CD4-positive, alpha-beta T cell (primary cell): ENCODE results near the gene CARD6. TPM values are rescaled to one million over a fixed set of nuclear protein-coding genes. Genes with fewer than 3 reads are reported as not detected.
"Not testable (repeated sequence)": the region's sequence is repeated elsewhere in the genome, so short reads cannot be mapped to it uniquely, and the experiment has no call there.

Experiments used
- ATAC-seq: fragments of 200-7000 bp; cut with Tn5 transposase; one replicate; pipeline ENCODE4 v1.10.0; 2022; ENCODE audit warnings: mild to moderate bottlenecking; ENCODE audit not compliant: poor library complexity
- CTCF ChIA-PET: fragments of 350-600 bp; sonication (Branson Sonifier 250); formaldehyde crosslinking; loops from one replicate; lab custom pipeline; 2021; ENCODE audit warnings: antibody characterized with exemption, inconsistent platforms; lab: Charles Lee
- POLR2A ChIA-PET: fragments of 350-600 bp; sonication (Branson Sonifier 250); formaldehyde crosslinking; loops from one replicate; lab custom pipeline; 2021; ENCODE audit warnings: antibody characterized with exemption, inconsistent platforms; lab: Charles Lee
- DNase-seq, 14 experiments: peaks; one replicate each; pipeline ENCODE4 v3.0.0-alpha.2; 2013 to 2020; ENCODE audit warnings: mixed read lengths in 2 of 14
- H3K27ac ChIP-seq, 2 donors: one replicate each; pipeline versions ENCODE4 v1.5.1 to v1.7.0; 2013; ENCODE audit warnings: low read length in 2 of 2, low read depth in 1 of 2, mild to moderate bottlenecking in 1 of 2
- H3K27me3 ChIP-seq, 2 experiments: 1 replicate in 1 of 2; 2 replicates in 1 of 2; pipeline versions ENCODE4 v1.6.1 to v1.7.0; 2013; ENCODE audit warnings: low read length in 2 of 2, control low read depth in 1 of 2, mild to moderate bottlenecking in 1 of 2, moderate library complexity in 1 of 2; ENCODE audit not compliant: insufficient read depth in 2 of 2, control insufficient read depth in 1 of 2
- H3K36me3 ChIP-seq: one replicate; pipeline ENCODE4 v1.6.1; 2013; ENCODE audit warnings: low read length, control low read depth; ENCODE audit not compliant: insufficient read depth
- H3K4me1 ChIP-seq: one replicate; pipeline ENCODE4 v1.6.1; 2013; ENCODE audit warnings: low read length, control low read depth; ENCODE audit not compliant: insufficient read depth
- H3K4me3 ChIP-seq: one replicate; pipeline ENCODE4 v1.5.1; 2013; ENCODE audit warnings: mild to moderate bottlenecking, low read length, moderate library complexity
- H3K9me3 ChIP-seq, 2 experiments: 1 replicate in 1 of 2; 2 replicates in 1 of 2; pipeline versions ENCODE4 v1.6.1 to v1.7.0; 2013; ENCODE audit warnings: low read length in 2 of 2, mild to moderate bottlenecking in 2 of 2, control low read depth in 1 of 2, moderate library complexity in 1 of 2; ENCODE audit not compliant: control insufficient read depth in 1 of 2, insufficient read depth in 1 of 2
- H3K27ac Mint-ChIP-seq: one replicate; pipeline ENCODE4 v1.8.0; 2020; ENCODE audit warnings: mixed read lengths
- H3K27me3 Mint-ChIP-seq: one replicate; pipeline ENCODE4 v1.8.0; 2021; ENCODE audit warnings: mixed read lengths
- H3K36me3 Mint-ChIP-seq: one replicate; pipeline ENCODE4 v1.8.0; 2021; ENCODE audit warnings: low read depth, mixed read lengths
- H3K4me1 Mint-ChIP-seq: one replicate; pipeline ENCODE4 v1.8.0; 2021; ENCODE audit warnings: low read depth, mixed read lengths
- H3K4me3 Mint-ChIP-seq: one replicate; pipeline ENCODE4 v1.8.0; 2020; ENCODE audit warnings: mild to moderate bottlenecking, mixed read lengths
- H3K9me3 Mint-ChIP-seq: one replicate; pipeline ENCODE4 v1.8.0; 2020; ENCODE audit warnings: mixed read lengths
- CTCF ChIP-seq: fragments of 200-600 bp; IDR thresholded peaks from one replicate; pipeline ENCODE4 v1.8.0; 2022; ENCODE audit warnings: antibody characterized with exemption, mild to moderate bottlenecking
- intact Hi-C, 2 experiments: fragments of 100-400 bp; cut with DNase I in 1 of 2; cut with micrococcal nuclease in 1 of 2; formaldehyde crosslinking; loops; one replicate each; pipeline versions ENCODE4 v1.15.1 to v1.9.0; 2023 to 2025; cut with DNase I, micrococcal nuclease
- total RNA-seq, 174 experiments: library from RNA in 2 of 174; stranded (reverse) in 2 of 174; gene quantifications; one replicate each; pipeline ENCODE4 v1.2.3 and lab custom pipeline; 2021 to 2026

The CARD6 gene
- total RNA-seq, 2 experiments from 2014 or later = 0.16 to 0.53 TPM

GRCh38 chr5:40812125-40812524 lies 29.0 kb upstream of the CARD6 start:
- Histone ChIP-seq H3K27ac (no peak overlapping the region), H3K27me3 (no peaks in the 10 kb centered on the region), H3K36me3 (no peaks in the 10 kb centered on the region), H3K4me1 (no peaks in the 10 kb centered on the region), H3K9me3 (no peaks in the 10 kb centered on the region), H3K4me3 (no peak overlapping the region)
- ChIA-PET CTCF (interaction anchor here (0.7 kb wide), 1 partner anchor 58 kb away, joined by 3 read pairs; no protein-coding TSS in a partner anchor), POLR2A (no interaction called here)
- no peak for ATAC-seq
- Mint-ChIP-seq H3K4me3 (no peak overlapping the region), H3K27ac (no peak overlapping the region), H3K27me3 (no peaks in the 10 kb centered on the region), H3K36me3 (no peaks in the 10 kb centered on the region), H3K4me1 (no peaks in the 10 kb centered on the region), H3K9me3 (no peaks in the 10 kb centered on the region)
- intact Hi-C loops = no loop called here
- no peak for DNase-seq
- TF ChIP-seq CTCF = no peak

- Histone ChIP-seq H3K4me3 (no peak overlapping the region), H3K4me1 (no peaks in the 10 kb centered on the region), H3K9me3 (no peaks in the 10 kb centered on the region), H3K27me3 (no peaks in the 10 kb centered on the region), H3K27ac (no peak overlapping the region), H3K36me3 (no peaks in the 10 kb centered on the region)
- no peaks in the 10 kb centered on the region for H3K9me3 Mint-ChIP-seq
- intact Hi-C loops = no loop called here
- ChIA-PET POLR2A (interaction anchor here (0.6 kb wide), 1 partner anchor 15 kb away, joined by 3 read pairs; no protein-coding TSS in a partner anchor), CTCF (no interaction called here)
- TF ChIP-seq CTCF = no peak
- H3K4me1 Mint-ChIP-seq = no peaks in the 10 kb centered on the region
- ATAC-seq = no peak
- H3K27me3 Mint-ChIP-seq = no peaks in the 10 kb centered on the region
- no peak for DNase-seq
- H3K4me3 Mint-ChIP-seq = no peak overlapping the region
- no peak overlapping the region for H3K27ac Mint-ChIP-seq
- no peaks in the 10 kb centered on the region for H3K36me3 Mint-ChIP-seq
Observed at GRCh38 chr5:40813698-40814281, 27.4 kb upstream of the CARD6 start.

GRCh38 chr5:40823459-40823858 lies 17.7 kb upstream of the CARD6 start:
- H3K4me3 ChIP-seq = no peak overlapping the region
- no peaks in the 10 kb centered on the region for H3K9me3 ChIP-seq
- no peaks in the 10 kb centered on the region for H3K27me3 ChIP-seq
- ATAC-seq (no peak), DNase-seq (no peak)
- Mint-ChIP-seq H3K27ac (no peak overlapping the region), H3K36me3 (peaks cover 17% of the 10 kb centered on the region), H3K27me3 (no peaks in the 10 kb centered on the region), H3K4me3 (no peak overlapping the region), H3K9me3 (no peaks in the 10 kb centered on the region), H3K4me1 (no peaks in the 10 kb centered on the region)
- peaks cover 22% of the 10 kb centered on the region for H3K36me3 ChIP-seq
- H3K27ac ChIP-seq = no peak overlapping the region
- intact Hi-C loops = no loop called here
- TF ChIP-seq CTCF = no peak
- CTCF ChIA-PET = no interaction called here
- POLR2A ChIA-PET = interaction anchor here (0.9 kb wide), 1 partner anchor 9 kb away, joined by 3 read pairs; no protein-coding TSS in a partner anchor
- no peaks in the 10 kb centered on the region for H3K4me1 ChIP-seq

- H3K27me3 Mint-ChIP-seq, H3K9me3 Mint-ChIP-seq, H3K4me3 Mint-ChIP-seq, ATAC-seq, CTCF ChIA-PET, H3K9me3 ChIP-seq, H3K4me1 ChIP-seq, H3K27me3 ChIP-seq, H3K27ac Mint-ChIP-seq, H3K27ac ChIP-seq, H3K4me3 ChIP-seq, intact Hi-C loops, DNase-seq: not testable (repeated sequence)
- H3K36me3 ChIP-seq = peaks cover 43% of the 10 kb centered on the region
- Mint-ChIP-seq H3K36me3 (peaks cover 38% of the 10 kb centered on the region), H3K4me1 (peaks cover 11% of the 10 kb centered on the region)
- POLR2A ChIA-PET = interaction anchor here (0.6 kb wide), 1 partner anchor 1051 kb away, joined by 3 read pairs; no protein-coding TSS in a partner anchor
Observed at GRCh38 chr5:40825461-40826043, 15.6 kb upstream of the CARD6 start.
